Endothelial cell of umbilical vein (primary cell): ENCODE results near the gene SLC25A19. TPM values are rescaled to one million over a fixed set of nuclear protein-coding genes. Genes with fewer than 3 reads are reported as not detected.

ENCODE experiments used
- BruUV-seq: library from RNA; stranded (reverse); fragments of 400-500 nt; replicated peaks from 2 replicates; lab custom pipeline; 2021; lab: Mats Ljungman, UMichigan
- CTCF ChIA-PET: fragments of 300-600, 350-600 bp; sonication (Branson Sonifier 250); formaldehyde crosslinking; loops from one replicate; lab custom pipeline; 2021; ENCODE audit warnings: antibody characterized with exemption, inconsistent platforms; lab: Charles Lee
- POLR2A ChIA-PET: fragments of 300-600, 350-600 bp; sonication (Branson Sonifier 250); formaldehyde crosslinking; loops from one replicate; lab custom pipeline; 2021; ENCODE audit warnings: antibody characterized with exemption, inconsistent platforms; lab: Charles Lee
- DNase-seq: peaks from one replicate; pipeline ENCODE4 v3.0.0-alpha.2; 2011; ENCODE audit warnings: low read depth, low spot score
- FAIRE-seq: peaks from 2 replicates; lab custom pipeline; 2011; peaks lifted over from hg19 to GRCh38; lab: Jason Lieb, UNC
- H2AFZ ChIP-seq: 2 replicates; pipeline ENCODE4 v1.6.0; 2012; ENCODE audit warnings: low read depth, low read length, control low read depth, inconsistent platforms
- H3K27ac ChIP-seq: 2 replicates; pipeline ENCODE4 v1.5.1; 2011; ENCODE audit warnings: low read depth, mild to moderate bottlenecking, control low read depth, low read length, moderate library complexity; ENCODE audit not compliant: insufficient read depth
- H3K27me3 ChIP-seq, 2 experiments: 2 replicates each; pipeline versions ENCODE4 v1.6.0 to v1.6.1; 2011; ENCODE audit warnings: low read length in 2 of 2, mixed read lengths in 1 of 2; ENCODE audit not compliant: control insufficient read depth in 2 of 2, insufficient read depth in 2 of 2
- H3K36me3 ChIP-seq, 2 experiments: 2 replicates in 1 of 2; 3 replicates in 1 of 2; pipeline ENCODE4 v1.5.1; 2011; ENCODE audit warnings: low read length in 2 of 2, mild to moderate bottlenecking in 1 of 2, moderate library complexity in 1 of 2; ENCODE audit not compliant: control insufficient read depth in 2 of 2, insufficient read depth in 2 of 2; ENCODE audit errors: extremely low read depth in 1 of 2
- H3K4me1 ChIP-seq: 3 replicates; pipeline ENCODE4 v1.5.1; 2011; ENCODE audit warnings: mild to moderate bottlenecking, low read length; ENCODE audit not compliant: control insufficient read depth, insufficient read depth; ENCODE audit errors: extremely low read depth
- H3K4me2 ChIP-seq: 2 replicates; pipeline ENCODE4 v1.6.1; 2011; ENCODE audit warnings: low read length, control low read depth, mixed read lengths; ENCODE audit not compliant: insufficient read depth
- H3K4me3 ChIP-seq, 3 experiments: fragments of 200-600 bp in 1 of 3; sonication (generic), shearing (Covaris generic) in 1 of 3; replicated peaks in 1 of 3; 2 replicates each; pipeline ENCODE4 v1.5.1; 2011 to 2016; ENCODE audit warnings: control low read depth in 3 of 3, low read length in 3 of 3, mild to moderate bottlenecking in 2 of 3, inconsistent platforms in 1 of 3, low read depth in 1 of 3, moderate library complexity in 1 of 3; ENCODE audit not compliant: insufficient read depth in 1 of 3
- H3K79me2 ChIP-seq: 2 replicates; pipeline ENCODE4 v1.6.0; 2012; ENCODE audit warnings: low read length, inconsistent platforms; ENCODE audit not compliant: control insufficient read depth, insufficient read depth
- H3K9ac ChIP-seq: replicated peaks from 2 replicates; pipeline ENCODE3; 2011; ENCODE audit warnings: low read length, control low read depth; ENCODE audit not compliant: insufficient read depth; ENCODE audit errors: extremely low read depth
- H3K9me1 ChIP-seq: replicated peaks from 3 replicates; pipeline ENCODE4 v1.6.0; 2011; ENCODE audit warnings: mild to moderate bottlenecking, low read length; ENCODE audit not compliant: control insufficient read depth, insufficient read depth; ENCODE audit errors: extremely low read depth
- H3K9me3 ChIP-seq: replicated peaks from 2 replicates; pipeline ENCODE4 v1.5.1; 2012; ENCODE audit warnings: low read length, inconsistent platforms; ENCODE audit not compliant: control insufficient read depth, insufficient read depth
- H4K20me1 ChIP-seq: replicated peaks from 2 replicates; pipeline ENCODE3; 2011; ENCODE audit warnings: mild to moderate bottlenecking, low read length; ENCODE audit not compliant: control insufficient read depth, insufficient read depth; ENCODE audit errors: extremely low read depth
- EZH2 ChIP-seq: IDR thresholded peaks from 2 replicates; pipeline ENCODE4 v1.6.1; 2012; ENCODE audit warnings: borderline replicate concordance, low read depth, mild to moderate bottlenecking, moderate library complexity, low read length, inconsistent platforms; ENCODE audit not compliant: severe bottlenecking
- FOS ChIP-seq: IDR thresholded peaks from 2 replicates; pipeline ENCODE4 v1.6.1; 2011; ENCODE audit warnings: mild to moderate bottlenecking, low read length, moderate library complexity, borderline replicate concordance; ENCODE audit not compliant: insufficient read depth
- GATA2 ChIP-seq: IDR thresholded peaks from 2 replicates; pipeline ENCODE4 v1.7.0; 2011; ENCODE audit warnings: low read depth, mild to moderate bottlenecking, moderate library complexity, mixed read lengths, low read length; ENCODE audit not compliant: insufficient read length, insufficient read depth
- JUN ChIP-seq: IDR thresholded peaks from 2 replicates; pipeline ENCODE4 v1.6.1; 2011; ENCODE audit warnings: borderline replicate concordance, low read depth; ENCODE audit not compliant: insufficient read length, insufficient read depth
- MYC ChIP-seq: IDR thresholded peaks from one replicate; pipeline ENCODE4 v1.6.1; 2011; ENCODE audit warnings: mild to moderate bottlenecking, low read depth, low read length
- POLR2A ChIP-seq: IDR thresholded peaks from 2 replicates; pipeline ENCODE4 v1.6.1; 2012; ENCODE audit warnings: low read depth, mild to moderate bottlenecking, control low read depth, low read length
- POLR2AphosphoS5 ChIP-seq: IDR thresholded peaks from 2 replicates; pipeline ENCODE4 v1.6.1; 2012; ENCODE audit warnings: low read depth, mild to moderate bottlenecking, control low read depth, low read length, moderate library complexity; ENCODE audit not compliant: insufficient read depth
- dilution Hi-C: fragments of 300-500 bp; cut with MboI; formaldehyde crosslinking; loops from one replicate; pipeline ENCODE4 v1.15.0; 2019; ENCODE audit warnings: low sequenced_read_pairs; ENCODE audit not compliant: extremely low pct_ligation_motif_present
- intact Hi-C: fragments of 100-400 bp; cut with micrococcal nuclease; formaldehyde crosslinking; loops from one replicate; pipeline ENCODE4 v1.10.0; 2022
- polyA plus RNA-seq, 4 experiments: library from polyadenylated mRNA; depleted of rRNA in 3 of 4; stranded (reverse) in 3 of 4; unstranded in 1 of 4; fragments of >200 nt; gene quantifications; 2 replicates each; pipeline versions ENCODE4 v1.2.1 to v1.2.3, GENCODE V29; 2011 to 2012; ENCODE audit warnings: missing spikeins in 1 of 4
- total RNA-seq: library from RNA; stranded (reverse); gene quantifications from 2 replicates; pipeline ENCODE4 v1.2.3, GENCODE V29; 2021
- TF ChIP-seq, protein P1 (sequence below), 2 donors: IDR thresholded peaks; 1 replicate in 1 of 2; 2 replicates in 1 of 2; pipeline ENCODE4 v1.5.1; 2011; ENCODE audit warnings: low read length in 2 of 2, mild to moderate bottlenecking in 2 of 2, moderate library complexity in 2 of 2, control low read depth in 1 of 2, inconsistent platforms in 1 of 2, low read depth in 1 of 2; ENCODE audit not compliant: insufficient read depth in 1 of 2; ENCODE audit errors: extremely low read depth in 1 of 2
- TF ChIP-seq, protein P2 (sequence below): IDR thresholded peaks from 2 replicates; pipeline ENCODE4 v1.6.1; 2011; ENCODE audit not compliant: insufficient read depth, insufficient read length

Gene SLC25A19
- total and polyA plus RNA-seq, 2 donors (not counting 3 experiments of a cell fraction or from before 2014, with no cell fraction given), result 20.6 to 20.9 TPM

DNA sequence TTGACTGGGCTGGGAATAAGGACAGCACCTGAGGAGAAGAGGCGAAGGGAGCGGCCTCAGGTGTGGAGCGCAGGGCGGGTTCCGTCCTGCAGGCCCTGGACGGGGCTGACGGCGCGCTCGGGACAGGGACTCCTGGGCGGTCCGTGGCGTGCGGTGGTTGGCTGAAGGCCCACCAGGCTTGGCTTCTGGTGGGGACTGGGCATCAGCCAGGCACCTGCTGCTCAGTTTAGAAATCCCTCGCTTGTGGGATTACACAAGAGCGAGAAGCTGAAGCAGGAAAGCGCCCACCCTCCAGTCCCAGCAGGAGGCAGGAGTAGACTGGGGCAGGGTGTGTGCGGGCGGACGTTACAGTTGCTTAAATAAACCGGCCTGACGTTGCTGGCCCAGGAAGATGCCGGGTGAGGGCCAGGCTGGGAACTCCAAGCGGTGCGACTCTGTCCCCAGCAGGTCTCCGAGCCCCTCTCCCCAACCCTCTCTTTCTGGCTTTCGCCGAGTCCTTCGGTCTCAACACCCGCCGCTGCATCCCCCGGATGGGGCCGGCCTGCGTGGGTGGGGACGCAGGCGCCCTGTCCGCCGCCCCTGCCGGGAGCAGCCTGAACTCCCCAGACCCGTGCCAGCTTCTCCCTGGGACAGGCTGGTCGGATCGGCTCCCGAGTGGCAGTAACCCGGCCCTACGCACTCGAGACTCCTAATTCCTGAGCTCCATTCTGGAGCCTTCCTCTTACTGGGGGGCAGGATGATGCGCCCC, 18.8 kb downstream of the SLC25A19 start:
- no peaks in the 10 kb centered on the region for H4K20me1 ChIP-seq
- H3K36me3 ChIP-seq, result peaks cover 3 to 4% of the 10 kb centered on the region in 2 experiments
- ChIA-PET CTCF (interaction anchor here (0.6 to 4.1 kb wide), 45 partner anchors 9 to 585 kb away, joined by 3 to 91 read pairs (median 5); partner anchors contain the start of genes ARMC7, GGA3, GRB2 and MRPS7), POLR2A (interaction anchor here (0.8 to 2.3 kb wide), 6 partner anchors 9 to 255 kb away, joined by 3 to 23 read pairs (median 5); partner anchors contain the start of genes GGA3, GRB2, LLGL2 and MRPS7)
- H3K4me1 ChIP-seq, result peaks cover 42% of the 10 kb centered on the region
- FAIRE-seq, result peak; percentile 67
- H3K9ac ChIP-seq, result peak overlapping the region; percentile 91
- no peaks in the 10 kb centered on the region for H3K27me3 ChIP-seq
- H3K9me1 ChIP-seq, result no peaks in the 10 kb centered on the region
- peak overlapping the region; percentile 36 to 89 (median 53) for H3K4me3 ChIP-seq
- BruUV-seq, result TSS peak; percentile 13
- peak overlapping the region; percentile 65 for H2AFZ ChIP-seq
- peak; percentile 76 for DNase-seq
- H3K9me3 ChIP-seq, result no peaks in the 10 kb centered on the region
- H3K27ac ChIP-seq, result peak overlapping the region; percentile 50
- dilution Hi-C loops, result no loop called here
- TF ChIP-seq EZH2, result no peak
- TF ChIP-seq FOS, result no peak
- TF ChIP-seq POLR2AphosphoS5, result peak; percentile 58
- TF ChIP-seq, protein P1, sequence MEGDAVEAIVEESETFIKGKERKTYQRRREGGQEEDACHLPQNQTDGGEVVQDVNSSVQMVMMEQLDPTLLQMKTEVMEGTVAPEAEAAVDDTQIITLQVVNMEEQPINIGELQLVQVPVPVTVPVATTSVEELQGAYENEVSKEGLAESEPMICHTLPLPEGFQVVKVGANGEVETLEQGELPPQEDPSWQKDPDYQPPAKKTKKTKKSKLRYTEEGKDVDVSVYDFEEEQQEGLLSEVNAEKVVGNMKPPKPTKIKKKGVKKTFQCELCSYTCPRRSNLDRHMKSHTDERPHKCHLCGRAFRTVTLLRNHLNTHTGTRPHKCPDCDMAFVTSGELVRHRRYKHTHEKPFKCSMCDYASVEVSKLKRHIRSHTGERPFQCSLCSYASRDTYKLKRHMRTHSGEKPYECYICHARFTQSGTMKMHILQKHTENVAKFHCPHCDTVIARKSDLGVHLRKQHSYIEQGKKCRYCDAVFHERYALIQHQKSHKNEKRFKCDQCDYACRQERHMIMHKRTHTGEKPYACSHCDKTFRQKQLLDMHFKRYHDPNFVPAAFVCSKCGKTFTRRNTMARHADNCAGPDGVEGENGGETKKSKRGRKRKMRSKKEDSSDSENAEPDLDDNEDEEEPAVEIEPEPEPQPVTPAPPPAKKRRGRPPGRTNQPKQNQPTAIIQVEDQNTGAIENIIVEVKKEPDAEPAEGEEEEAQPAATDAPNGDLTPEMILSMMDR (IDR thresholded peaks at IDR 0.05; ENCODE audit: extremely low read depth in 1 of 2, insufficient read depth in 1 of 2, low read depth in 1 of 2, low read length in 2 of 2), result peak; percentile 32 to 33
- no peak for TF ChIP-seq MYC
- TF ChIP-seq, protein P2, sequence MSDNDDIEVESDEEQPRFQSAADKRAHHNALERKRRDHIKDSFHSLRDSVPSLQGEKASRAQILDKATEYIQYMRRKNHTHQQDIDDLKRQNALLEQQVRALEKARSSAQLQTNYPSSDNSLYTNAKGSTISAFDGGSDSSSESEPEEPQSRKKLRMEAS, result no peak
- no peak for TF ChIP-seq JUN
- no peak for TF ChIP-seq GATA2
- TF ChIP-seq POLR2A, result peak; percentile 42
- no peaks in the 10 kb centered on the region for H3K79me2 ChIP-seq
- H3K4me2 ChIP-seq, result peak overlapping the region; percentile 77
- intact Hi-C loops, result loop anchor here (2.0 kb wide), 2 partner anchors 18 to 134 kb away; partner anchors contain the start of genes GRB2 and SLC25A19
